K562 (cell line): ENCODE results near the gene MTHFR. TPM values are rescaled to one million over a fixed set of nuclear protein-coding genes. Genes with fewer than 3 reads are reported as not detected.

Experiments used
- ATAC-seq: fragments of 200-7000 bp; cut with Tn5 transposase; 3 replicates; pipeline ENCODE4 v1.9.1; 2020; ENCODE audit warnings: moderate library complexity
- BruUV-seq: library from RNA; stranded (reverse); fragments of 400-500 nt; replicated peaks from 2 replicates; lab custom pipeline; 2021; lab: Mats Ljungman, UMichigan
- CTCF ChIA-PET: fragments of 300-600 bp; formaldehyde crosslinking; extraction: SDS; loops from one replicate; lab custom pipeline; 2021; ENCODE audit warnings: low intra/inter-chr PET ratio; lab: Yijun Ruan, JAX
- POLR2A ChIA-PET: fragments of 300-600, 350-650 bp; sonication (Branson Sonifier 250); formaldehyde crosslinking; extraction: SDS; loops from one replicate; lab custom pipeline; 2021; ENCODE audit warnings: antibody characterized with exemption, inconsistent platforms; lab: Yijun Ruan, JAX
- DNase-seq, 4 experiments: peaks; one replicate each; pipeline versions ENCODE4 v3.0.0 to v3.0.0-alpha.2; 2011 to 2018; ENCODE audit warnings: low spot score in 3 of 4, mixed read lengths in 3 of 4; ENCODE audit errors: extremely low read depth in 1 of 4
- FAIRE-seq: peaks from 2 replicates; lab custom pipeline; 2011; peaks lifted over from hg19 to GRCh38; lab: Jason Lieb, UNC
- H2AFZ ChIP-seq: 2 replicates; pipeline ENCODE4 v1.6.0; 2011; ENCODE audit warnings: low read depth, low read length, control low read depth, inconsistent platforms
- H3K27ac ChIP-seq: fragments of 200-600 bp; 3 replicates; pipeline ENCODE4 v1.8.0; 2011; ENCODE audit warnings: low read depth, mild to moderate bottlenecking, control low read depth, inconsistent platforms, low read length, moderate library complexity, mixed read lengths; ENCODE audit errors: extremely low read depth
- H3K27me3 ChIP-seq, 2 experiments: fragments of 300-600 bp in 1 of 2; 2 replicates in 1 of 2; 3 replicates in 1 of 2; pipeline versions ENCODE4 v1.6.0 to v1.8.0; 2011; ENCODE audit warnings: inconsistent platforms in 2 of 2, low read length in 2 of 2, mild to moderate bottlenecking in 1 of 2, mixed read lengths in 1 of 2, moderate library complexity in 1 of 2; ENCODE audit not compliant: control insufficient read depth in 2 of 2, insufficient read depth in 2 of 2
- H3K36me3 ChIP-seq: fragments of 300-600 bp; 3 replicates; pipeline ENCODE4 v1.8.0; 2011; ENCODE audit warnings: mild to moderate bottlenecking, low read length, inconsistent platforms; ENCODE audit not compliant: control insufficient read depth, insufficient read depth
- H3K4me1 ChIP-seq, 2 experiments: fragments of 200-600 bp in 1 of 2; replicated peaks in 1 of 2; 2 replicates in 1 of 2; 3 replicates in 1 of 2; pipeline versions ENCODE4 v1.5.1 to v1.8.0; 2011; ENCODE audit warnings: inconsistent platforms in 2 of 2, low read length in 2 of 2, mild to moderate bottlenecking in 1 of 2, mixed read lengths in 1 of 2, moderate library complexity in 1 of 2; ENCODE audit not compliant: control insufficient read depth in 2 of 2, insufficient read depth in 2 of 2
- H3K4me2 ChIP-seq: 2 replicates; pipeline ENCODE4 v1.6.1; 2011; ENCODE audit warnings: low read length, control low read depth, inconsistent platforms, mixed read lengths; ENCODE audit not compliant: insufficient read depth
- H3K4me3 ChIP-seq: fragments of 200-600 bp; sonication (generic), shearing (Covaris generic); 2 replicates; pipeline ENCODE4 v1.5.1; 2016; ENCODE audit warnings: control low read depth, inconsistent platforms
- H3K79me2 ChIP-seq: fragments of 200-600 bp; 3 replicates; pipeline ENCODE4 v1.8.0; 2011; ENCODE audit warnings: low read length, inconsistent platforms; ENCODE audit not compliant: control insufficient read depth, insufficient read depth
- H3K9ac ChIP-seq, 2 experiments: 2 replicates each; pipeline versions ENCODE4 v1.6.0 to v1.6.1; 2011; ENCODE audit warnings: low read depth in 2 of 2, low read length in 2 of 2, control low read depth in 1 of 2, inconsistent platforms in 1 of 2, mild to moderate bottlenecking in 1 of 2, mixed read lengths in 1 of 2; ENCODE audit not compliant: insufficient read depth in 1 of 2
- H3K9me1 ChIP-seq: one replicate; pipeline ENCODE4 v1.6.0; 2011; ENCODE audit warnings: inconsistent platforms, mild to moderate bottlenecking, low read length, moderate library complexity; ENCODE audit not compliant: control insufficient read depth, insufficient read depth
- H3K9me3 ChIP-seq: replicated peaks from 2 replicates; pipeline ENCODE4 v1.5.1; 2011; ENCODE audit warnings: low read depth, low read length, inconsistent platforms; ENCODE audit not compliant: control insufficient read depth, insufficient read depth
- H4K20me1 ChIP-seq: replicated peaks from 2 replicates; pipeline ENCODE4 v1.6.1; 2011; ENCODE audit warnings: low read length, inconsistent platforms, mixed read lengths; ENCODE audit not compliant: control insufficient read depth, insufficient read depth
- CSDE1 ChIP-seq, 2 experiments: fragments of 450-650 bp; IDR thresholded peaks; 2 replicates each; pipeline ENCODE4 v1.6.1; 2016; ENCODE audit warnings: mild to moderate bottlenecking in 1 of 2
- GATA2 ChIP-seq: sonication (generic); formaldehyde crosslinking; IDR thresholded peaks from 2 replicates; pipeline ENCODE4 v1.4.0; 2020; ENCODE audit warnings: mild to moderate bottlenecking, missing genetic modification reagents
- GTF2A2 ChIP-seq: IDR thresholded peaks from 2 replicates; pipeline ENCODE4 v1.6.1; 2016; ENCODE audit warnings: mild to moderate bottlenecking, missing genetic modification characterization, missing compliant biosample characterization
- HNRNPH1 ChIP-seq: fragments of 200-400 bp; formaldehyde crosslinking; optimal IDR thresholded peaks from 2 replicates; pipeline ENCODE3; 2017; ENCODE audit warnings: low read depth, mild to moderate bottlenecking, low read length, moderate library complexity
- IRF1 ChIP-seq: sonication (generic); formaldehyde crosslinking; IDR thresholded peaks from 2 replicates; pipeline ENCODE4 v1.8.0; 2022; ENCODE audit warnings: missing genetic modification reagents, mild to moderate bottlenecking, borderline replicate concordance
- SAP30 ChIP-seq: fragments of 200-600 bp; sonication (generic); IDR thresholded peaks from 2 replicates; pipeline ENCODE4 v1.6.1; 2012; ENCODE audit warnings: borderline replicate concordance, low read depth, mild to moderate bottlenecking, moderate library complexity, low read length, control low read depth, inconsistent platforms; ENCODE audit not compliant: insufficient read depth, poor library complexity, severe bottlenecking
- TRIM25 ChIP-seq: fragments of 450-650 bp; IDR thresholded peaks from 2 replicates; pipeline ENCODE4 v1.7.0; 2016; ENCODE audit warnings: borderline replicate concordance
- YY1 ChIP-seq, 3 experiments: IDR thresholded peaks; 2 replicates each; pipeline ENCODE4 v1.6.1; 2011; ENCODE audit warnings: low read length in 2 of 3, mild to moderate bottlenecking in 2 of 3, moderate library complexity in 2 of 3, borderline replicate concordance in 1 of 3, control low read depth in 1 of 3, low read depth in 1 of 3; ENCODE audit not compliant: insufficient read depth in 3 of 3, insufficient replicate concordance in 2 of 3, control insufficient read depth in 1 of 3, insufficient read length in 1 of 3; ENCODE audit errors: extremely low read depth in 1 of 3
- ZNF197 ChIP-seq: fragments of 200-800 bp; sonication (Bioruptor generic); IDR thresholded peaks from 2 replicates; pipeline ENCODE4 v1.6.1; 2016; ENCODE audit warnings: low read depth, missing genetic modification characterization, missing compliant biosample characterization
- ZNF263 ChIP-seq: sonication (generic); formaldehyde crosslinking; IDR thresholded peaks from 2 replicates; pipeline ENCODE4 v1.8.0; 2022; ENCODE audit warnings: mild to moderate bottlenecking, missing genetic modification reagents, borderline replicate concordance
- ZNF551 ChIP-seq: fragments of 250-450 bp; sonication (Bioruptor Pico); IDR thresholded peaks from 2 replicates; pipeline ENCODE4 v1.5.0; 2021; ENCODE audit warnings: mild to moderate bottlenecking, moderate library complexity
- ZNF584 ChIP-seq: fragments of 200-800 bp; sonication (Bioruptor generic); IDR thresholded peaks from 2 replicates; pipeline ENCODE4 v1.6.1; 2016; ENCODE audit warnings: low read depth, mild to moderate bottlenecking, missing genetic modification characterization, missing compliant biosample characterization
- WGBS: fragments of 100-300 bp; shearing (Covaris generic); methylation state at CpG from one replicate; pipeline ENCODE4 v1.1.6; 2016; ENCODE audit warnings: low coverage, mixed read lengths; ENCODE audit not compliant: insufficient coverage; ENCODE audit errors: missing lambda C conversion rate; 5-methylcytosine and 5-hydroxymethylcytosine counted together
- in situ Hi-C: fragments of 300-500 bp; cut with MboI; formaldehyde crosslinking; loops from 4 replicates; pipeline ENCODE4 v1.15.0; 2018; ENCODE audit warnings: inconsistent platforms, mixed read lengths
- intact Hi-C: fragments of 100-400 bp; cut with micrococcal nuclease; formaldehyde crosslinking; loops from 2 replicates; pipeline ENCODE4 v1.14.2; 2022
- polyA plus RNA-seq, 8 experiments: library from polyadenylated mRNA; depleted of rRNA in 4 of 8; stranded (reverse) in 5 of 8; unstranded in 3 of 8; fragments of >200 nt; fragmentation: Nextera tagmentation in 2 of 8; fragmentation: Illumina TruSeq in 1 of 8; extraction: Ambion mirVana in 2 of 8; extraction: Trizol in 1 of 8; gene quantifications; 2 replicates each; pipeline versions ENCODE4 v1.2.1 to v1.2.3, GENCODE V29; 2011 to 2014; ENCODE audit warnings: inconsistent platforms in 1 of 8, missing spikeins in 1 of 8
- total RNA-seq, 7 experiments: library from RNA; depleted of rRNA in 6 of 7; stranded (reverse); fragments of >200 nt in 6 of 7; fragmentation: Illumina TruSeq in 2 of 7; extraction: Trizol in 2 of 7; gene quantifications; 2 replicates each; pipeline versions ENCODE4 v1.2.1 to v1.2.3, GENCODE V29; 2011 to 2021; ENCODE audit warnings: low replicate concordance in 1 of 7
- TF ChIP-seq, protein P1 (sequence below): conservative IDR thresholded peaks from 2 replicates; pipeline ENCODE4 v1.6.1; 2011; ENCODE audit warnings: low read depth, mild to moderate bottlenecking, low read length; ENCODE audit not compliant: control insufficient read depth

Gene MTHFR
- total and polyA plus RNA-seq, 9 of the 15 experiments (the other 6 are each of a cell fraction or from before 2014, with no cell fraction given) = 5.0 to 104 (median 62.6) TPM

GRCh38 chr1:11761988-11762406, 43.8 kb downstream of the MTHFR start, which contains the start of gene C1orf167 (continued):
- TF ChIP-seq ZNF584 (CRISPR knock-in tag) = no peak
- TF ChIP-seq ZNF263 = peak; percentile 45

GRCh38 chr1:11761285-11761684, 44.5 kb downstream of the MTHFR start:
- Histone ChIP-seq H3K4me1 (peaks cover 8 to 38% of the 10 kb centered on the region in 2 experiments; a peak in 3 of 5 replicates), H4K20me1 (no peaks in the 10 kb centered on the region), H3K27me3 (no peaks in the 10 kb centered on the region), H3K9ac (peak overlapping the region in 1 of 2 experiments; percentile 92; a peak in 2 of 4 replicates), H3K9me1 (no peaks in the 10 kb centered on the region), H3K79me2 (no peaks in the 10 kb centered on the region), H3K27ac (no peak overlapping the region), H2AFZ (no peak overlapping the region; the same call in 1 of the 2 replicates), H3K4me3 (no peak overlapping the region), H3K36me3 (no peaks in the 10 kb centered on the region), H3K4me2 (no peak overlapping the region; the same call in 1 of the 2 replicates), H3K9me3 (peaks cover 3% of the 10 kb centered on the region; the same call in 1 of the 2 replicates)
- no TSS peak for BruUV-seq
- 37% methylated on average over 6 of the region's 6 CpGs for WGBS
- intact Hi-C loops (no loop called here), in situ Hi-C loops (no loop called here)
- FAIRE-seq (no peak), DNase-seq (no peak), ATAC-seq (no peak)
- ChIA-PET POLR2A (interaction anchor here (0.7 to 1.4 kb wide), 3 partner anchors 27 to 147 kb away, joined by 3 to 4 read pairs (median 3); no protein-coding TSS in a partner anchor), CTCF (no interaction called here)
- no peak for TF ChIP-seq TRIM25
- no peak for TF ChIP-seq ZNF197 (CRISPR knock-in tag)
- TF ChIP-seq HNRNPH1 = no peak
- TF ChIP-seq YY1 (IDR thresholded peaks at IDR 0.05; ENCODE audit: borderline replicate concordance in 1 of 3, control insufficient read depth in 1 of 3, extremely low read depth in 1 of 3, insufficient read depth in 3 of 3, insufficient read length in 1 of 3, insufficient replicate concordance in 2 of 3, low read depth in 1 of 3, low read length in 2 of 3) = no peak
- no peak for TF ChIP-seq CSDE1 (IDR thresholded peaks at IDR 0.05)
- TF ChIP-seq IRF1 (CRISPR knock-in tag) = no peak
- no peak for TF ChIP-seq ZNF551 (CRISPR knock-in tag)
- TF ChIP-seq, protein P1, sequence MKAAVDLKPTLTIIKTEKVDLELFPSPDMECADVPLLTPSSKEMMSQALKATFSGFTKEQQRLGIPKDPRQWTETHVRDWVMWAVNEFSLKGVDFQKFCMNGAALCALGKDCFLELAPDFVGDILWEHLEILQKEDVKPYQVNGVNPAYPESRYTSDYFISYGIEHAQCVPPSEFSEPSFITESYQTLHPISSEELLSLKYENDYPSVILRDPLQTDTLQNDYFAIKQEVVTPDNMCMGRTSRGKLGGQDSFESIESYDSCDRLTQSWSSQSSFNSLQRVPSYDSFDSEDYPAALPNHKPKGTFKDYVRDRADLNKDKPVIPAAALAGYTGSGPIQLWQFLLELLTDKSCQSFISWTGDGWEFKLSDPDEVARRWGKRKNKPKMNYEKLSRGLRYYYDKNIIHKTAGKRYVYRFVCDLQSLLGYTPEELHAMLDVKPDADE = no peak
- no peak for TF ChIP-seq SAP30
- TF ChIP-seq GTF2A2 = no peak
- no peak for TF ChIP-seq GATA2 (CRISPR knock-in tag)
